ENCODE results near the gene IL23R. TPM values are rescaled to one million over a fixed set of nuclear protein-coding genes. Genes with fewer than 3 reads are reported as not detected.
A peak's percentile ranks its signal among the peaks of the same experiment; 100 is the strongest.

Gene IL23R
- polyA plus RNA-seq, 1 donor (not counting 4 experiments of a cell fraction or from before 2014, with no cell fraction given) = not detected

- DNase-seq (ENCODE audit: low read depth, low spot score) = no peak
- Histone ChIP-seq H3K27ac (ENCODE audit: control insufficient read depth, insufficient read depth, low read length) (no peak overlapping the region), H3K79me2 (ENCODE audit: control insufficient read depth, insufficient read depth, low read length) (no peaks in the 10 kb centered on the region), H3K36me3 (ENCODE audit: control insufficient read depth in 2 of 2, extremely low read depth in 1 of 2, insufficient read depth in 2 of 2, low read length in 2 of 2) (no peaks in the 10 kb centered on the region), H3K4me2 (ENCODE audit: control insufficient read depth, extremely low read depth, insufficient read depth, low read depth, low read length) (peak overlapping the region; percentile 58), H3K27me3 (ENCODE audit: control insufficient read depth, extremely low read depth, insufficient read depth, low read length) (no peaks in the 10 kb centered on the region), H3K9me1 (ENCODE audit: control insufficient read depth, extremely low read depth, insufficient read depth, low read length) (no peaks in the 10 kb centered on the region), H3K9ac (ENCODE audit: control insufficient read depth, extremely low read depth, insufficient read depth, low read length) (no peak overlapping the region), H3K4me3 (ENCODE audit: control insufficient read depth in 2 of 3, extremely low read depth in 1 of 3, insufficient read depth in 2 of 3, low read depth in 1 of 3, low read length in 3 of 3) (no peak overlapping the region), H2AFZ (ENCODE audit: control insufficient read depth, low read length) (no peak overlapping the region), H4K20me1 (ENCODE audit: control insufficient read depth, extremely low read depth, insufficient read depth, low read length) (no peaks in the 10 kb centered on the region), H3K9me3 (ENCODE audit: control insufficient read depth, low read depth, low read length) (no peaks in the 10 kb centered on the region), H3K4me1 (ENCODE audit: control insufficient read depth, extremely low read depth, insufficient read depth, low read length) (peaks cover 6% of the 10 kb centered on the region)
- TF ChIP-seq CTCF (optimal IDR thresholded peaks at IDR 0.05 in 1 of 3, IDR thresholded peaks at IDR 0.05 in 1 of 3, conservative IDR thresholded peaks at IDR 0.05 in 1 of 3; ENCODE audit: extremely low read depth in 1 of 3, insufficient read depth in 2 of 3, low read length in 3 of 3) = no peak
- TF ChIP-seq EZH2 (IDR thresholded peaks at IDR 0.05; ENCODE audit: low read length) = no peak
- no peak for FAIRE-seq
- dilution Hi-C loops (cut with MboI; ENCODE audit: extremely low pct_ligation_motif_present, low sequenced_read_pairs) = no loop called here
Observed at GRCh38 chr1:67135354-67135753, 30.9 kb upstream of the IL23R start.

DNA sequence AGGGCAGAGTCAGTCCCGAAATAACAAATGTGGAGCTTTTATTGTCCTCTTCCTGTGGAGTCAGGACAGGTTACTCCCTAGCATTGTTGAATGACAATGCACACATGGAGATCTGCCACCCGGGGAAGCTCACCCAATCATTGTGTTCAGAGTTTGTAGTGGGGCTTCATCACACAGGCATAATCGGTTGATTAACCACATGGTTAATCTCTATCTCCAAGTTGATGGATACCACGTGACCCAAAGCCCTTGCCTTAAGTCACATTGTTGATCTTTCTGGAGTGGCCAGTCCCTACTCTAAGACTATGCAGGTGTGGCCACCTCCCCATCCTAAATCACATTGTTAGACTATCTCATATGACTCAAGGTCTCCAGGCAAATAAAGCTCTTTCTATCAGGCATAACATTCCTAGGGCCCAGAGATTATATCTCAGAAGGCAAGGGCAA is 28.9 kb upstream of the IL23R start:
- Histone ChIP-seq H3K9me1 (ENCODE audit: control insufficient read depth, extremely low read depth, insufficient read depth, low read length) (no peaks in the 10 kb centered on the region), H3K9ac (ENCODE audit: control insufficient read depth, extremely low read depth, insufficient read depth, low read length) (no peak overlapping the region), H3K4me3 (ENCODE audit: control insufficient read depth in 2 of 3, extremely low read depth in 1 of 3, insufficient read depth in 2 of 3, low read depth in 1 of 3, low read length in 3 of 3) (no peak overlapping the region), H3K27ac (ENCODE audit: control insufficient read depth, insufficient read depth, low read length) (no peak overlapping the region), H2AFZ (ENCODE audit: control insufficient read depth, low read length) (no peak overlapping the region), H3K9me3 (ENCODE audit: control insufficient read depth, low read depth, low read length) (no peaks in the 10 kb centered on the region), H3K36me3 (ENCODE audit: control insufficient read depth in 2 of 2, extremely low read depth in 1 of 2, insufficient read depth in 2 of 2, low read length in 2 of 2) (no peaks in the 10 kb centered on the region), H3K79me2 (ENCODE audit: control insufficient read depth, insufficient read depth, low read length) (no peaks in the 10 kb centered on the region), H3K4me1 (ENCODE audit: control insufficient read depth, extremely low read depth, insufficient read depth, low read length) (peaks cover 6% of the 10 kb centered on the region), H4K20me1 (ENCODE audit: control insufficient read depth, extremely low read depth, insufficient read depth, low read length) (no peaks in the 10 kb centered on the region), H3K27me3 (ENCODE audit: control insufficient read depth, extremely low read depth, insufficient read depth, low read length) (no peaks in the 10 kb centered on the region), H3K4me2 (ENCODE audit: control insufficient read depth, extremely low read depth, insufficient read depth, low read depth, low read length) (no peak overlapping the region)
- dilution Hi-C loops (cut with MboI; ENCODE audit: extremely low pct_ligation_motif_present, low sequenced_read_pairs) = no loop called here
- no peak for TF ChIP-seq EZH2 (IDR thresholded peaks at IDR 0.05; ENCODE audit: low read length)
- TF ChIP-seq CTCF (optimal IDR thresholded peaks at IDR 0.05 in 1 of 3, IDR thresholded peaks at IDR 0.05 in 1 of 3, conservative IDR thresholded peaks at IDR 0.05 in 1 of 3; ENCODE audit: extremely low read depth in 1 of 3, insufficient read depth in 2 of 3, low read length in 3 of 3) = no peak
- no peak for FAIRE-seq
- no peak for DNase-seq (ENCODE audit: low read depth, low spot score)
